ENCODE measurements around the gene CSTB. TPM values are rescaled to one million over a fixed set of nuclear protein-coding genes. Genes with fewer than 3 reads are reported as not detected.
A peak's percentile ranks its signal among the peaks of the same experiment; 100 is the strongest.

CSTB gene
- total and polyA plus RNA-seq, 2 of the 8 experiments (the other 6 are each of a cell fraction or from before 2014, with no cell fraction given): 53.8 to 64.1 TPM

- ChIA-PET CTCF (ENCODE audit: partially characterized antibody) (no interaction called here), POLR2A (ENCODE audit: partially characterized antibody) (interaction anchor here (1.2 to 1.3 kb wide), 2 partner anchors 11 to 12 kb away, joined by 3 to 4 read pairs; no protein-coding TSS in a partner anchor)
- H2AK5ac ChIP-seq (ENCODE audit: low read depth, low read length): no peak overlapping the region
- H3K9ac ChIP-seq (replicated peaks in 1 of 4; ENCODE audit: extremely low read depth in 1 of 4, low read depth in 3 of 4, low read length in 3 of 4): no peak overlapping the region
- DNase-seq (ENCODE audit: low read depth in 1 of 2, low spot score in 2 of 2) (no peak), FAIRE-seq (no peak)
- no peak overlapping the region for H3K4me3 ChIP-seq (ENCODE audit: extremely low read depth in 1 of 4, insufficient read depth in 2 of 4, low read depth in 3 of 4, low read length in 4 of 4)
- H4K5ac ChIP-seq (ENCODE audit: insufficient read length, low read depth, low read length): no peak overlapping the region
- H3K27me3 ChIP-seq (replicated peaks in 1 of 4; ENCODE audit: control insufficient read depth in 3 of 4, extremely low read depth in 1 of 4, insufficient read depth in 3 of 4, low read length in 3 of 4): no peaks in the 10 kb centered on the region
- H4K20me1 ChIP-seq (replicated peaks in 1 of 2; ENCODE audit: control insufficient read depth in 1 of 2, insufficient read depth in 2 of 2, low read length in 2 of 2): peaks cover 2 to 16% of the 10 kb centered on the region in 2 experiments
- WGBS, 2 experiments (ENCODE audit: extremely low coverage in 1 of 2, insufficient coverage in 1 of 2, insufficient read length in 1 of 2, insufficient replicate concordance in 2 of 2, low coverage in 1 of 2, low lambda C conversion rate in 2 of 2, missing lambda C conversion rate in 1 of 2): 97% methylated on average over 28 of the region's 28 CpGs; no CpG with 5 or more reads in 1 of the 2 experiments
- no peak overlapping the region for H3K4me2 ChIP-seq (ENCODE audit: insufficient read depth in 1 of 2, low read depth in 2 of 2, low read length in 2 of 2)
- no peaks in the 10 kb centered on the region for H3K4me1 ChIP-seq (replicated peaks in 1 of 4; ENCODE audit: control insufficient read depth in 3 of 4, insufficient read depth in 4 of 4, low read length in 3 of 4)
- peaks cover 7 to 32% (median 16%) of the 10 kb centered on the region in 4 experiments; a peak in 7 of 8 replicates for H3K36me3 ChIP-seq (ENCODE audit: control insufficient read depth in 2 of 4, insufficient read depth in 4 of 4, low read length in 3 of 4)
- H3K23me2 ChIP-seq (ENCODE audit: low read depth, low read length): no peaks in the 10 kb centered on the region
- no peak overlapping the region; the same call in 1 of the 2 replicates for H4K8ac ChIP-seq (ENCODE audit: extremely low read depth, insufficient read depth, low read length)
- H2BK12ac ChIP-seq (ENCODE audit: low read depth, low read length): no peak overlapping the region
- TF ChIP-seq FOSL1 (IDR thresholded peaks at IDR 0.05; ENCODE audit: insufficient read depth, low read depth, low read length) (no peak), CREB1 (IDR thresholded peaks at IDR 0.05) (no peak), TCF12 (IDR thresholded peaks at IDR 0.05; ENCODE audit: low read depth, low read length) (no peak), SUZ12 (IDR thresholded peaks at IDR 0.05; ENCODE audit: low read length) (no peak), RBBP5 (IDR thresholded peaks at IDR 0.05; ENCODE audit: borderline replicate concordance, low read depth, low read length) (no peak), NANOG (IDR thresholded peaks at IDR 0.05; ENCODE audit: insufficient read depth, low read depth, low read length, poor library complexity, severe bottlenecking) (no peak), HDAC2 (IDR thresholded peaks at IDR 0.05; ENCODE audit: borderline replicate concordance in 1 of 2, low read depth in 2 of 2, low read length in 2 of 2) (no peak), BRCA1 (IDR thresholded peaks at IDR 0.05; ENCODE audit: low read depth, low read length) (no peak), TAF7 (optimal IDR thresholded peaks at IDR 0.05; ENCODE audit: borderline replicate concordance, low read depth, low read length) (no peak), CEBPB (IDR thresholded peaks at IDR 0.05; ENCODE audit: low read depth, low read length) (no peak), E2F6 (IDR thresholded peaks at IDR 0.05) (no peak)
- no peak overlapping the region for H2BK15ac ChIP-seq (ENCODE audit: low read length)
- H3K27ac ChIP-seq (ENCODE audit: low read depth, low read length): no peak overlapping the region
- H3K4ac ChIP-seq (replicated peaks; ENCODE audit: insufficient read length, low read depth, low read length): no peak overlapping the region
- no peak overlapping the region for H2BK120ac ChIP-seq (replicated peaks; ENCODE audit: low read depth, low read length)
- peaks cover 2% of the 10 kb centered on the region; the same call in 1 of the 2 replicates for H3K79me1 ChIP-seq (ENCODE audit: low read depth, low read length)
- peak overlapping the region; percentile 6; the same call in 1 of the 2 replicates for H2BK5ac ChIP-seq (ENCODE audit: low read depth, low read length)
- H3K14ac ChIP-seq (ENCODE audit: insufficient read length): no peak overlapping the region
- H3K56ac ChIP-seq (replicated peaks; ENCODE audit: insufficient read length, low read depth, low read length): no peak overlapping the region
- H2BK20ac ChIP-seq (ENCODE audit: low read length): 0 out of 2 replicates have a peak overlapping the region, but pooled peaks have one; percentile 11
- no peaks in the 10 kb centered on the region for H3K79me2 ChIP-seq (ENCODE audit: control insufficient read depth in 1 of 2, insufficient read depth in 2 of 2, low read length in 2 of 2)
- H2AFZ ChIP-seq (ENCODE audit: low read length): no peak overlapping the region
- H3K9me3 ChIP-seq (ENCODE audit: insufficient read depth in 2 of 2, low read depth in 1 of 2, low read length in 1 of 2): no peaks in the 10 kb centered on the region
- no peak overlapping the region for H3K23ac ChIP-seq (ENCODE audit: insufficient read length)
- peak overlapping the region; percentile 6 for H4K91ac ChIP-seq (replicated peaks; ENCODE audit: insufficient read length, low read length)
- H3K18ac ChIP-seq (ENCODE audit: extremely low read depth, low read length): no peak overlapping the region
Observed at GRCh38 chr21:43752758-43753438, 23.2 kb downstream of the CSTB start.
